Stimulated activated CD8-positive, alpha-beta memory T cell treated with anti-CD3 and anti-CD28 coated beads, Interleukin-2, amount 100 ng/mL, for 1 hour (primary cell): ENCODE measurements around the gene PFDN4.

ENCODE experiments used
- DNase-seq, 2 donors: peaks; one replicate each; pipeline ENCODE4 v3.0.0-alpha.2; 2020; ENCODE audit warnings: low read depth in 2 of 2

Gene PFDN4

DNA sequence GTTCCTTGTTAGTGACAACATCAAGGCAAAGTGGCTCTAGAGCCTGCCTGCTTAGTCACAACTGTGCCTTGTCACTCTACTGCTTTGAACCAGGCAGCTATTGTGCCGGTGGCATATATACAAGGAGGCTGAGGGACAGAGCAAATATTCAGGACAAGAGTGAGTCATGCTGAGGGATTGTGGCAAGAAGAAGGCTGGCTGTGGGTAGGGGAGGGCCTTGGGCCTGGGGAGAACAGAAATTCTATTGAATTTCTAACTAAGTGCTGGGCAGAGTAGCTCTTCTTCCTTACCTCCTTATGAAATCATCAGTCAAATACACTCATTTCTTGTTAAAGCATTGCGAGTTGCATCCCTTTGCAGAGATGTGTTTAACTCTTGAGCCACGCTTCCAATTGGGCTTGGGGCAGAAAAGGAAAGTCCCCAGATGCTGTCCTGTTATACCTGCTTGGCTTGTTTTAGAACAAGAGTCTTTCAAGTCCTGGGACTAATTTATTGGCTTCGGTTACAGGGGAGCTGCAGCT lies 59.7 kb downstream of the PFDN4 start:
- DNase-seq = no peak

DNA sequence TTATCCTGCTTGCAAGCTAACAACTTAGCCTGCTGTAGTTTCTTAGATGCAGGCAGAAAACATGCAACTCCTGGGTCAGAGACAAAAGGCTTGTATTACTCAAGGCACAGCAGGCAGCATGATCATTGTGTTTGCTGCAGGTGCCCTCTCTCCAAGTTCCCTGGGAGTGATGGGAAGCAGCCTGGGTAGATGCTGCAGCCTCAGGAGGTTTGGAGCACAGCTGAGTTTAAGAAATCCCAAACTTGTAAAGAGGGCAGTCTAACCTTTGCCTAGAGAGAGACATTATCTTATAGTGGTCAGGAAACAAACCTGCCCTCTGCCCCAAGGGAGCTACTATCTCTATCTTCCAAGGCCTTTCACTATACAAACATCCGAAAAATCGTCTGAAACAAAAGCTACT lies 61.1 kb downstream of the PFDN4 start:
- no peak for DNase-seq
